Kidney (tissue), 14 donors: ENCODE results near the gene JMJD7. TPM values are rescaled to one million over a fixed set of nuclear protein-coding genes. Genes with fewer than 3 reads are reported as not detected.

Experiments
- DNase-seq, 5 donors: peaks; one replicate each; pipeline ENCODE4 v3.0.0-alpha.2; 2013 to 2020
- FAIRE-seq: peaks from 2 replicates; lab custom pipeline; 2012; peaks lifted over from hg19 to GRCh38; lab: Jason Lieb, UNC
- H3K27ac ChIP-seq, 2 donors: one replicate each; pipeline ENCODE4 v1.7.0; 2013; ENCODE audit warnings: low read depth in 2 of 2, low read length in 2 of 2, inconsistent platforms in 1 of 2
- H3K27me3 ChIP-seq: one replicate; pipeline ENCODE4 v1.7.1; 2013; ENCODE audit warnings: low read length, inconsistent platforms; ENCODE audit not compliant: control insufficient read depth, insufficient read depth
- H3K36me3 ChIP-seq, 3 donors: one replicate each; pipeline versions ENCODE4 v1.7.0 to v1.7.1; 2013; ENCODE audit warnings: low read length in 3 of 3, control low read depth in 1 of 3, inconsistent platforms in 1 of 3; ENCODE audit not compliant: insufficient read depth in 3 of 3, control insufficient read depth in 2 of 3
- H3K4me1 ChIP-seq, 3 donors: one replicate each; pipeline versions ENCODE4 v1.7.0 to v1.7.1; 2013; ENCODE audit warnings: low read length in 3 of 3, inconsistent platforms in 1 of 3, low read depth in 1 of 3; ENCODE audit not compliant: control insufficient read depth in 2 of 3, insufficient read depth in 2 of 3
- H3K4me3 ChIP-seq, 3 donors: one replicate each; pipeline versions ENCODE4 v1.7.0 to v1.8.1; 2013; ENCODE audit warnings: low read length in 3 of 3, control low read depth in 1 of 3, inconsistent platforms in 1 of 3
- H3K9ac ChIP-seq, 3 donors: one replicate each; pipeline versions ENCODE4 v1.7.0 to v1.7.1; 2013; ENCODE audit warnings: low read length in 3 of 3, control low read depth in 1 of 3, inconsistent platforms in 1 of 3
- H3K9me3 ChIP-seq, 3 donors: one replicate each; pipeline versions ENCODE4 v1.7.0 to v1.7.1; 2013; ENCODE audit warnings: low read length in 3 of 3, control low read depth in 1 of 3, inconsistent platforms in 1 of 3; ENCODE audit not compliant: control insufficient read depth in 2 of 3, insufficient read depth in 1 of 3
- CTCF ChIP-seq: IDR thresholded peaks from 3 replicates; pipeline ENCODE4 v1.5.1; 2012; ENCODE audit warnings: mild to moderate bottlenecking, moderate library complexity, borderline replicate concordance; ENCODE audit not compliant: insufficient read depth; ENCODE audit errors: extremely low read depth
- intact Hi-C: fragments of 100-400 bp; cut with DNase I; formaldehyde crosslinking; loops from one replicate; pipeline ENCODE4 v1.11.1; 2022
- polyA plus RNA-seq: library from polyadenylated mRNA; stranded (reverse); fragments of 350-450 nt; fragmentation: Illumina TruSeq; extraction: RNeasy Lipid Tissue Mini Kit (QIAGEN cat#74804); gene quantifications from one replicate; pipeline ENCODE4 v1.2.3, GENCODE V29; 2014; ENCODE audit warnings: low read depth, low replicate concordance; ENCODE audit not compliant: insufficient read depth
- total RNA-seq: library from RNA; stranded (reverse); fragmentation: NEBNext Ultra II Directional; extraction: Animal tissue kit (Norgen Biotek cat#: 25700); gene quantifications from one replicate; pipeline ENCODE4 v1.2.1, GENCODE V29; 2021
- donor health status: control.
- donor health status: control.
- donor health status: control.
- donor health status: control.
- donor health status: control.
- donor health status: DM: yes; HTN: yes; CAD: no.
- donor health status: Normal renal cell carcinoma (clear cell type).

JMJD7 gene
- total and polyA plus RNA-seq, 2 donors from 2014 or later = 16.2 to 17.6 TPM

GRCh38 chr15:41881920-41882688, 54.2 kb downstream of the JMJD7 start:
- H3K9ac ChIP-seq = no peak overlapping the region
- FAIRE-seq (no peak), DNase-seq (no peak)
- H3K27ac ChIP-seq = no peak overlapping the region
- intact Hi-C loops = no loop called here
- H3K4me1 ChIP-seq = peaks cover 0 to 8% (median 3%) of the 10 kb centered on the region in 3 donors
- no peak overlapping the region for H3K4me3 ChIP-seq
- H3K36me3 ChIP-seq = no peaks in the 10 kb centered on the region
- H3K9me3 ChIP-seq = no peaks in the 10 kb centered on the region
- no peak for TF ChIP-seq CTCF
- H3K27me3 ChIP-seq = no peaks in the 10 kb centered on the region

- Histone ChIP-seq H3K36me3 (no peaks in the 10 kb centered on the region), H3K27ac (no peak overlapping the region), H3K4me1 (peaks cover 0 to 8% (median 3%) of the 10 kb centered on the region in 3 donors), H3K9ac (no peak overlapping the region), H3K27me3 (no peaks in the 10 kb centered on the region), H3K4me3 (no peak overlapping the region), H3K9me3 (no peaks in the 10 kb centered on the region)
- intact Hi-C loops = no loop called here
- DNase-seq = no peak
- no peak for FAIRE-seq
- TF ChIP-seq CTCF = no peak
Observed at GRCh38 chr15:41882689-41883483, 55.0 kb downstream of the JMJD7 start.

GRCh38 chr15:41883484-41883825, 55.6 kb downstream of the JMJD7 start:
- no peak for FAIRE-seq

More at GRCh38 chr15:41883484-41883825, 55.6 kb downstream of the JMJD7 start:
- Histone ChIP-seq H3K27ac (no peak overlapping the region), H3K9ac (no peak overlapping the region), H3K36me3 (no peaks in the 10 kb centered on the region), H3K9me3 (no peaks in the 10 kb centered on the region), H3K4me3 (no peak overlapping the region), H3K4me1 (peaks cover 0 to 8% (median 3%) of the 10 kb centered on the region in 3 donors), H3K27me3 (no peaks in the 10 kb centered on the region)
- no peak for TF ChIP-seq CTCF
- no peak for DNase-seq
- intact Hi-C loops = no loop called here
